Activated gamma-delta T cell treated with anti-CD3 and anti-CD28 coated beads, Interleukin-2, amount 50 U/mL, for 16 hours (primary cell): ENCODE measurements around the gene DYNLT1.
"Not testable (repeated sequence)": the region's sequence is repeated elsewhere in the genome, so short reads cannot be mapped to it uniquely, and the experiment has no call there.

Source experiments
- DNase-seq: peaks from one replicate; pipeline ENCODE4 v3.0.0-alpha.2; 2020; ENCODE audit warnings: low read depth

DYNLT1 gene

DNA sequence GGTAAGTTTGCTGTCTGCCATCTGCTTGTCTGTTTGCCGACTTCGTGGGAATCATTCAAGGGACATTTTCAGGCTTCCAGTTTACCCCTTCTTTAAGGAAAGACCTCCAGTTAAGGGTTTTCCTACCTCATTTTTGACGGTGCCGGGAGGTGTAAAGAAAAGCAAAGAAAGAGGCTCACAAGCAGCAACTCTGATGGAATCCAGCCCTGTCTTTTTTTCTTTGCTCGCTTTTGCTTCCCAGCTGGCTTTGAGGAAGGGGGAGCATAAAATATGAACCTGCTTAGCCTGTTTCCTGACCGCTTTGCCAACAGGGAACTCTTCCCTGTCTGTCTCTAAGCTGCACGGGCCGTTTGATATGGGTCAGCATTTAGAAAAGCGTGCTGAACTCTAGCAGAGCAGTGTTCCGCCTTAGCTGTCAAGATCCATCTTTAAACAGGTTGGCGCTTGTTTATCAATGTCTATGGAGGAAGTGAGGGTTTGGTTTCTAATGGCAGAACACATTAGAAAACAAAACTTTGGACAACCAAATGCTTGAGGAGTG, 19.2 kb upstream of the DYNLT1 start:
- DNase-seq = no peak

DNA sequence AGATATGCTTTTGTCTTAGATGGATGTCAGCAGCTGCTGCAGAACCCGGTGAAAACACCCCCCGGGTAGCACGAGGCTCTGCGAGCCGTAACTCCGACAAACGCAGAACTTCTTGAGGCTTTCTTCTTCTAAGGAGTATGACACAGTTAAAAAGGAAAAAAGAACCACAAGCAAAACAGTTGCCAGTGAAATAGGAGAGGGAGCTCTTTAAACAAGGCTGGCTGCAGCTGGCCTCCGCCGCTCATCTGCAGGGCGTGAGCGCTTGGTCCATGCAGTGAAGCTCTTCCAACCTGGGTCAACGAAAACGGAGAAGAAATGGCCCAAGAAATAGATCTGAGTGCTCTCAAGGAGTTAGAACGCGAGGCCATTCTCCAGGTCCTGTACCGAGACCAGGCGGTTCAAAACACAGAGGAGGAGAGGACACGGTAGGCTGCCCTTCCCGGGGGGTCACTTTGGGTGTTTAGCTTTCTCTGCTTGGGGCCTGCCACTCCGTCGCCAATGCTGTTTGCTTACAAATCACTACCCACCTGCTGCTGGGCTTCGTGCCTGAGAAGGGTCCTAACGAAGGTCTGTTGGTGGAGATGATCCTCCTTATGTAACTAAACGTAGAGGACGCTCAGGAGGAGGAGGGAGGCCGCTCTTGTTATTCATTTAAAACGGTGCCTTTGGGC, 18.5 kb upstream of the DYNLT1 start:
- no peak for DNase-seq

- DNase-seq = no peak
Observed at GRCh38 chr6:158662607-158662953, 18.0 kb upstream of the DYNLT1 start.

DNA sequence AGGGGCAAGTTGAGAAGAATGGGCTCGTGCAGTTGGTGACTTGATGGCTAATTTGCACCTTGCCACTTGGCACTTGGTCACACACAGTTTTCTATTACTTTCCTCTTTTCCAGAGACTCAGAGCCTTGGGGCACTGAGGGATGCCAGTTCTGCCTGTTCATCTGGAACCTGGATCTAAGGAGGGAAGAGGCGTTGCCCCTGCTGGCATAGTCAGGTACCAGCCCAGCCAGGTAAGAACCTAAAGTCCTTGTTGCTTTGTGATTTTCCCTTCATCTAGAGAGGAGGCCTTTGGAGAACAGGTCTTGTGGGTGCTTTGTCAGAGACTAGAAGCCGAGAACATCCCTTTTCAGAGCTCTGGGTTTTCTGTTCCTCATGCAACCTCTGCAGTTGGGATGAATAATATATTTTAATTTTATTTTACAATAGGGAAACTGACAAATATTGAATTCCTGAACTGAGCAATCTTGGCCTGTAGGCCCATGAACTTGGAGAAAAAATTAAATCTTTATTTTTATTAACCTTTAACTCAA, 16.7 kb upstream of the DYNLT1 start:
- no peak for DNase-seq

- DNase-seq = no peak
Observed at GRCh38 chr6:158660333-158660754, 15.8 kb upstream of the DYNLT1 start.

GRCh38 chr6:158656986-158657385, 12.4 kb upstream of the DYNLT1 start:
- not testable (repeated sequence) for DNase-seq

DNA sequence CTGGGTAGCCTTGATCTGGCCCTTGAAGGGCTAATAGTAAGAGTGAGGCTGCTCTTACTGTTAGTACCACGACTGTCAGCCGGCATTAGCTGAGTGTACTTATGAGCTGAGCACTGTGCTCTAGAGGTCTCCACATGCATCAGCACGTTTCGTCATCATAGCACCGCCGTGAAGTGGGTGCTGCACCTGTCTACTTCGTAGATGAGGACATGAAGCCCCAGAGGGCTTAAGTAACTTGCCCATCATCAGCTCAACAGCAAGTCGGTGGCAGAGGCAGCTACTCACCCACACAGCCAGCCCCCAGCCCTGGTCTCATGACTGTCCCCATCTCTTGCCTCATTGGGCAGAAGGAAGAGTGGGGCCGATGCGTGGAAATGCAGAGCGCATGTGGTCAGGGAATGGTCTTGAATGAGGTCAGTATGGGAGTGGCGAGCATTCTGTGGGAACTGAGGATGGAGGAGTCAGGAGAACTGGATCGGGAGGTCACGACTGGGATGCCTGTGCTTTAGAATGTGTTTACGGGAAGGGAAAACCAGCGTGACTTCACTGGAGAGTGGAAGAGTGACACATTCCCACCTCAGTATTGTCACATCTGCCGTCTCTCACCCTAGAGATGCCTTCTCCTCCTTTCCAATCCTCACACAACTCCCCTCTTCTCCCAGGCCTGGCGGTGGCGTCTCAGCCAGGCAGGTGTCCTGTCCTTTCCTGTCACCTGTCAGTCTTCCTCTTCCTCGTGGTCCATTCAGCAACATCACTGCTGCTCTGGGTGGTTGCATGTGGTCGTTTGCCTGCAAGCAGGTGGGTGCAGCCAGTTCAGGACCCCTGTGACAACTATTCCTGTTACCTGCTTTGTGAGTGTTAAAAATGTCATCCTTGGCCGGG, 11.3 kb upstream of the DYNLT1 start:
- no peak for DNase-seq

- DNase-seq = no peak
Observed at GRCh38 chr6:158654960-158655489, 10.5 kb upstream of the DYNLT1 start.

GRCh38 chr6:158654498-158654897, 10.0 kb upstream of the DYNLT1 start:
- DNase-seq = no peak

- peak; percentile 84 for DNase-seq
Observed at GRCh38 chr6:158653577-158654354, 9.2 kb upstream of the DYNLT1 start.

GRCh38 chr6:158651981-158652737, 7.6 kb upstream of the DYNLT1 start:
- DNase-seq = not testable (repeated sequence)

GRCh38 chr6:158649289-158650143, 5.0 kb upstream of the DYNLT1 start, which contains the start of gene SYTL3:
TSS of gene SYTL3 (plus strand) at chr6:158650054. CDS start at chr6:158663269, 13,215 bp downstream.
- peak; percentile 53 for DNase-seq

DNA sequence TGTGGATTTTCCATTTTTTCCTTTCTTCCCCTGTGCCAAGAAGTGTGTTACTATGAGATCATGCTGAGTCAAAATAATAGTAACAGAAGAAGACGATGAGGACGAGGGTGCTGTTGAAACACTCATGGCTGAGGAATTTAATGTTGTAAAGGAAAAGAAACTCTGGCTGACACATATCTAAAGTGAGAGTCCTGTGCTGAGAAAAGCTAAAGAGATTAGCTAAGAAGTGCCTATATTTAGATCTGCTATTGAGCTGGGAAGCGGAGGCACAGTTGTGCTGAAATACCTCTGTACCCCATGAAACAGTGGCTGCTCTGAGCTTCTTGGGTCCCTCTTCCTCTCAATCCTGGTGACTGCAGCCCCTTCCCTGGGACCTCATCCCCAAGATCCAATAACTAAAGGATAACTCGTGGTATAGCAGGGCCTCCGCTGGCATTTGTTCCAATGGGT, 4.2 kb upstream of the DYNLT1 start:
- DNase-seq = no peak

GRCh38 chr6:158647501-158647900, 3.0 kb upstream of the DYNLT1 start:
- no peak for DNase-seq

GRCh38 chr6:158646023-158646910, 1.7 kb upstream of the DYNLT1 start:
- no peak for DNase-seq

- DNase-seq = no peak
Observed at GRCh38 chr6:158645064-158646022, 800 bp upstream of the DYNLT1 start.

- DNase-seq = no peak
Observed at GRCh38 chr6:158643836-158644230, 710 bp downstream of the DYNLT1 start.
